Thoracic aorta (tissue), 2 donors: Measurements from ENCODE around the gene MRPL44. TPM values are rescaled to one million over a fixed set of nuclear protein-coding genes. Genes with fewer than 3 reads are reported as not detected.

Source experiments
- ATAC-seq: fragments of 150-250 bp; one replicate; pipeline ENCODE4 v1.8.0; 2017; ENCODE audit warnings: low read depth; ENCODE audit not compliant: insufficient number of reproducible peaks, low FRiP score
- DNase-seq: peaks from one replicate; pipeline ENCODE4 v3.0.0-alpha.2; 2020; ENCODE audit warnings: low spot score
- H3K27ac ChIP-seq, 2 donors: fragments of 200-600 bp; sonication (generic); 1 replicate in 1 of 2; 2 replicates in 1 of 2; pipeline ENCODE4 v1.5.1; 2016; ENCODE audit warnings: mild to moderate bottlenecking in 2 of 2, moderate library complexity in 2 of 2
- H3K27me3 ChIP-seq: fragments of 200-600 bp; sonication (generic); replicated peaks from 2 replicates; pipeline ENCODE4 v1.6.0; 2016; ENCODE audit warnings: mild to moderate bottlenecking; ENCODE audit not compliant: insufficient read depth
- H3K36me3 ChIP-seq: fragments of 200-600 bp; sonication (generic); one replicate; pipeline ENCODE4 v1.5.1; 2016
- H3K4me1 ChIP-seq, 2 donors: fragments of 200-600 bp; sonication (generic); 1 replicate in 1 of 2; 2 replicates in 1 of 2; pipeline versions ENCODE4 v1.5.1 to v1.6.0; 2016; ENCODE audit warnings: low read depth in 2 of 2, mild to moderate bottlenecking in 1 of 2; ENCODE audit not compliant: control insufficient read depth in 1 of 2
- H3K4me3 ChIP-seq: fragments of 200-600 bp; sonication (generic); 2 replicates; pipeline ENCODE4 v1.5.1; 2016; ENCODE audit warnings: mild to moderate bottlenecking
- H3K9me3 ChIP-seq: fragments of 200-600 bp; sonication (generic); 2 replicates; pipeline ENCODE4 v1.5.1; 2016
- CTCF ChIP-seq: fragments of 200-600 bp; sonication (generic); IDR thresholded peaks from one replicate; pipeline ENCODE4 v1.5.1; 2019; ENCODE audit warnings: antibody characterized with exemption
- total RNA-seq, 2 donors: library from RNA; depleted of rRNA; stranded (reverse); fragments of >200 nt; gene quantifications; one replicate each; pipeline versions ENCODE4 v1.1.0 to v1.2.3, GENCODE V29; 2016

The MRPL44 gene
- total RNA-seq, 2 donors from 2014 or later, result 20.5 to 22.7 TPM

GRCh38 chr2:223923976-223924375 lies 33.3 kb upstream of the MRPL44 start:
- H3K4me1 ChIP-seq, result peaks cover 10 to 21% of the 10 kb centered on the region in 2 donors
- H3K36me3 ChIP-seq, result no peaks in the 10 kb centered on the region
- TF ChIP-seq CTCF, result no peak
- no peak overlapping the region for H3K4me3 ChIP-seq
- H3K27me3 ChIP-seq, result no peaks in the 10 kb centered on the region
- no peak for DNase-seq
- H3K9me3 ChIP-seq, result peaks cover 9% of the 10 kb centered on the region
- H3K27ac ChIP-seq, result no peak overlapping the region
- ATAC-seq, result no peak

- ATAC-seq (no peak), DNase-seq (no peak)
- no peak for TF ChIP-seq CTCF
- Histone ChIP-seq H3K4me1 (peaks cover 12 to 17% of the 10 kb centered on the region in 2 donors), H3K27me3 (no peaks in the 10 kb centered on the region), H3K9me3 (peaks cover 9% of the 10 kb centered on the region), H3K4me3 (no peak overlapping the region), H3K36me3 (no peaks in the 10 kb centered on the region), H3K27ac (no peak overlapping the region)
Measured at GRCh38 chr2:223925106-223925505, 32.2 kb upstream of the MRPL44 start.

- Histone ChIP-seq H3K4me1 (peaks cover 22 to 39% of the 10 kb centered on the region in 2 donors), H3K36me3 (no peaks in the 10 kb centered on the region), H3K4me3 (no peak overlapping the region), H3K27ac (no peak overlapping the region), H3K9me3 (peaks cover 9% of the 10 kb centered on the region), H3K27me3 (no peaks in the 10 kb centered on the region)
- TF ChIP-seq CTCF, result no peak
- no peak for DNase-seq
- no peak for ATAC-seq
Measured at GRCh38 chr2:223928113-223929006, 28.9 kb upstream of the MRPL44 start.

- no peak overlapping the region for H3K4me3 ChIP-seq
- ATAC-seq (no peak), DNase-seq (no peak)
- TF ChIP-seq CTCF, result no peak
- H3K4me1 ChIP-seq, result peaks cover 31 to 43% of the 10 kb centered on the region in 2 donors
- H3K27ac ChIP-seq, result no peak overlapping the region
- H3K9me3 ChIP-seq, result peaks cover 9% of the 10 kb centered on the region
- H3K27me3 ChIP-seq, result no peaks in the 10 kb centered on the region
- no peaks in the 10 kb centered on the region for H3K36me3 ChIP-seq
Measured at GRCh38 chr2:223929571-223930102, 27.6 kb upstream of the MRPL44 start.

GRCh38 chr2:223930103-223930976 lies 26.9 kb upstream of the MRPL44 start:
- peaks cover 9% of the 10 kb centered on the region for H3K9me3 ChIP-seq
- no peaks in the 10 kb centered on the region for H3K36me3 ChIP-seq
- peaks cover 36 to 50% of the 10 kb centered on the region in 2 donors for H3K4me1 ChIP-seq
- no peak for ATAC-seq
- no peak for TF ChIP-seq CTCF
- H3K27ac ChIP-seq, result peak overlapping the region in 1 of 2 donors; percentile 11
- no peaks in the 10 kb centered on the region for H3K27me3 ChIP-seq
- no peak overlapping the region for H3K4me3 ChIP-seq
- no peak for DNase-seq
